GM19023 (cell line): ENCODE results near the gene CDK6.
"Not testable (repeated sequence)": the region's sequence is repeated elsewhere in the genome, so short reads cannot be mapped to it uniquely, and the experiment has no call there.

Experiments used
- ATAC-seq: cut with Tn5 transposase; IDR thresholded peaks from one replicate; pipeline ENCODE4 v1.9.1; 2021; ENCODE audit warnings: mild to moderate bottlenecking, moderate library complexity; ENCODE audit not compliant: unreplicated experiment

The CDK6 gene

GRCh38 chr7:92763636-92764423 lies 72.5 kb downstream of the CDK6 start:
- ATAC-seq: no peak

GRCh38 chr7:92762851-92763250 lies 73.5 kb downstream of the CDK6 start:
- no peak for ATAC-seq

GRCh38 chr7:92761391-92762097 lies 74.8 kb downstream of the CDK6 start:
- no peak for ATAC-seq

- ATAC-seq: no peak
Observed at GRCh38 chr7:92758796-92759431, 77.5 kb downstream of the CDK6 start.

- not testable (repeated sequence) for ATAC-seq
Observed at GRCh38 chr7:92757311-92757910, 79.0 kb downstream of the CDK6 start.

GRCh38 chr7:92755680-92756079 lies 80.7 kb downstream of the CDK6 start:
- ATAC-seq: no peak

GRCh38 chr7:92754919-92755581 lies 81.3 kb downstream of the CDK6 start:
- ATAC-seq: no peak

GRCh38 chr7:92753614-92754013 lies 82.8 kb downstream of the CDK6 start:
- ATAC-seq: no peak

- ATAC-seq: no peak
Observed at GRCh38 chr7:92751902-92752901, 84.2 kb downstream of the CDK6 start.

GRCh38 chr7:92750946-92751345 lies 85.4 kb downstream of the CDK6 start:
- ATAC-seq: no peak

GRCh38 chr7:92750447-92750839 lies 85.9 kb downstream of the CDK6 start:
- no peak for ATAC-seq

- ATAC-seq: no peak
Observed at GRCh38 chr7:92749832-92750446, 86.4 kb downstream of the CDK6 start.

GRCh38 chr7:92749327-92749755 lies 87.0 kb downstream of the CDK6 start:
- ATAC-seq: no peak

GRCh38 chr7:92748495-92748894 lies 87.9 kb downstream of the CDK6 start:
- no peak for ATAC-seq

- no peak for ATAC-seq
Observed at GRCh38 chr7:92747041-92747835, 89.1 kb downstream of the CDK6 start.

- no peak for ATAC-seq
Observed at GRCh38 chr7:92745241-92745640, 91.1 kb downstream of the CDK6 start.

GRCh38 chr7:92744180-92744579 lies 92.2 kb downstream of the CDK6 start:
- ATAC-seq: not testable (repeated sequence)

- no peak for ATAC-seq
Observed at GRCh38 chr7:92742186-92742585, 94.2 kb downstream of the CDK6 start.
